AG10803 (cell line): ENCODE data around the gene CHTOP.
A peak's percentile ranks its signal among the peaks of the same experiment; 100 is the strongest.
"Not testable (repeated sequence)": the region's sequence is repeated elsewhere in the genome, so short reads cannot be mapped to it uniquely, and the experiment has no call there.

Experiments
- DNase-seq: peaks from one replicate; pipeline ENCODE4 v3.0.0; 2010; ENCODE audit warnings: low read depth
- H3K4me3 ChIP-seq: 2 replicates; pipeline ENCODE4 v1.5.1; 2011; ENCODE audit warnings: mild to moderate bottlenecking, low read length, control low read depth
- CTCF ChIP-seq: conservative IDR thresholded peaks from 2 replicates; pipeline ENCODE4 v1.5.1; 2011; ENCODE audit warnings: mild to moderate bottlenecking, low read length, control low read depth, inconsistent platforms

CHTOP gene

GRCh38 chr1:153670257-153670858 lies 36.5 kb downstream of the CHTOP start:
- H3K4me3 ChIP-seq = peak overlapping the region; percentile 89
- no peak for TF ChIP-seq CTCF
- DNase-seq = no peak

GRCh38 chr1:153670859-153671627 lies 37.2 kb downstream of the CHTOP start, which contains the start of gene ILF2:
TSS of gene ILF2 (minus strand) at chr1:153670993. CDS start at chr1:153670922, 71 bp downstream.
- peak; percentile 100 for DNase-seq
- TF ChIP-seq CTCF = peak; percentile 37
- peak within 1 kb of the TSS; percentile 89 for H3K4me3 ChIP-seq

DNA sequence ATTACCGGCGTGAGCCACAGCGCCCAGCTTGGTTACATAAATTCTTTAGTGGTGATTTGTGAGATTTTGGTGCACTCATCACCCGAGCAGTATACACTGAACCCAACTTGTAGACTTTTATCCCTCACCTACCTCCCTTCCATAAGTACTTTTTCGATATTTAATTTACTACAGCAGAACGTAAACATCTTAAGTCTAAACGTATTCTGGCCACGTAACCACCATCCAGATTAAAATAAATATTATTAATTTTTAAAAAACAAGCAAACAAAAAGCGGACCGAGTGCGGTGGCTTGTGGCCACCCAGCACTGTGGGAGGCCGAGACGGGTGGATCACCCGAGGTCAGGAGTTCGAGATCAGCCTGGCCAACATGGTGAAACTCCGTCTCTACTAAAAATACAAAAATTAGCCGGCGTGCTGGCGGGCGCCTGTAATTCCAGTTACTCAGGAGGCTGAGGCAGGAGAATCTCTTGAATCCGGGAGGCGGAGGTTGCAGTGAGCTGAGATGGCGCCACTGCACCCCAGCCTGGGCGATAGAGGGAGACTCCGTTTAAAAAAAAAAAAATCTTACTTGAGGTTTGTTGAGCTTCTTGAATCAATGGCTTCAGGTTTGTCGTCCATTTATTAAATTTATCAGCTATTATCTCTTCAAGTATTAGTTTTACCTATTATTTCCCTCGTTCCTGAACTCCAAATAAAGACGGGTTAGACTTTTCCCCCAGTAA lies 37.9 kb downstream of the CHTOP start:
- peak overlapping the region; percentile 56 for H3K4me3 ChIP-seq
- not testable (repeated sequence) for DNase-seq

DNA sequence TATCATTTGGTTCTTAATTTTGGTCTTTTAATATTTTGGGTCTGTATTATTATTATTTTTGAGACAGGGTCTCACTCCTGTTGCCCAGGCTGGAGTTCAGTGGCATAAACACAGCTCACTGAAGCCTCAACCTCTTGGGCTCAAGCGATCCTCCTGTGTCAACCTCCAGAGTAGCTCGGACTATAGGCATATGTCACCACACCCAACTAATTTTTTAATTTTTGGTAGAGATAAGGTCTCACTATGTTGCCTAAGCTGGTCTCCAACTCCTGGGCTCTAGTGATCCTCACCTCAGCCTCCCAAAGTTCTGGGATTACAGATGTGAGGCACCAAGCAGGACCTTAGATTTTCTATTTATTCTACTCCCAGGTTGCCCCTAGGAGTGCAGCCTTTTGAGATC lies 39.6 kb downstream of the CHTOP start:
- TF ChIP-seq CTCF = no peak

GRCh38 chr1:153677718-153678518 lies 44.1 kb downstream of the CHTOP start:
- peak; percentile 96 for TF ChIP-seq CTCF
- DNase-seq = peak; percentile 37

More for the DNA sequence above, 39.6 kb downstream of the CHTOP start:
- no peak overlapping the region for H3K4me3 ChIP-seq
- no peak for DNase-seq

DNA sequence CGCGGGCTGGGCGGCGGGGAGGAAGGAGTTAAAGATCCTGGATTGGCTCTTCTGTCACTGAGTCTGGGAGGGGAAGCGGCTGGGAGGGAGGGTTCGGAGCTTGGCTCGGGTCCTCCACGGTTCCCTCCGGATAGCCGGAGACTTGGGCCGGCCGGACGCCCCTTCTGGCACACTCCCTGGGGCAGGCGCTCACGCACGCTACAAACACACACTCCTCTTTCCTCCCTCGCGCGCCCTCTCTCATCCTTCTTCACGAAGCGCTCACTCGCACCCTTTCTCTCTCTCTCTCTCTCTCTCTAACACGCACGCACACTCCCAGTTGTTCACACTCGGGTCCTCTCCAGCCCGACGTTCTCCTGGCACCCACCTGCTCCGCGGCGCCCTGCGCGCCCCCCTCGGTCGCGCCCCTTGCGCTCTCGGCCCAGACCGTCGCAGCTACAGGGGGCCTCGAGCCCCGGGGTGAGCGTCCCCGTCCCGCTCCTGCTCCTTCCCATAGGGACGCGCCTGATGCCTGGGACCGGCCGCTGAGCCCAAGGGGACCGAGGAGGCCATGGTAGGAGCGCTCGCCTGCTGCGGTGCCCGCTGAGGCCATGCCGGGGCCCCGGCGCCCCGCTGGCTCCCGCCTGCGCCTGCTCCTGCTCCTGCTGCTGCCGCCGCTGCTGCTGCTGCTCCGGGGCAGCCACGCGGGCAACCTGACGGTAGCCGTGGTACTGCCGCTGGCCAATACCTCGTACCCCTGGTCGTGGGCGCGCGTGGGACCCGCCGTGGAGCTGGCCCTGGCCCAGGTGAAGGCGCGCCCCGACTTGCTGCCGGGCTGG lies 44.9 kb downstream of the CHTOP start, which contains the start of gene NPR1:
Gene NPR1, plus strand, starts transcription at position 170 of the 818 bp plus-strand sequence. Its CDS starts 421 bp downstream, at position 591.
- peak; percentile 27 for DNase-seq

More at GRCh38 chr1:153677718-153678518, 44.1 kb downstream of the CHTOP start:
- peak overlapping the region; percentile 35 for H3K4me3 ChIP-seq

More for the DNA sequence above, 44.9 kb downstream of the CHTOP start, which contains the start of gene NPR1:
- no peak; the same call in 1 of the 2 replicates for TF ChIP-seq CTCF
- peak within 1 kb of the TSS; percentile 35 for H3K4me3 ChIP-seq
